ENCODE data around the gene SNUPN. TPM values are rescaled to one million over a fixed set of nuclear protein-coding genes. Genes with fewer than 3 reads are reported as not detected.

SNUPN gene
- total RNA-seq, 1 experiment from 2014 or later: 34.6 TPM

- Histone ChIP-seq H3K9me3 (ENCODE audit: low read depth, low read length, poor library complexity, severe bottlenecking) (no peaks in the 10 kb centered on the region), H3K27me3 (replicated peaks; ENCODE audit: insufficient read depth, low read depth, low read length, poor library complexity) (no peaks in the 10 kb centered on the region), H3K4me1 (ENCODE audit: insufficient read depth, low read length, poor library complexity, severe bottlenecking) (peaks cover 6% of the 10 kb centered on the region), H3K36me3 (ENCODE audit: insufficient read depth, low read length, poor library complexity, severe bottlenecking) (no peaks in the 10 kb centered on the region), H3K4me3 (ENCODE audit: low read depth, low read length, poor library complexity, severe bottlenecking) (no peak overlapping the region), H3K27ac (ENCODE audit: low read depth, low read length, poor library complexity, severe bottlenecking) (no peak overlapping the region)
- BruUV-seq (replicated peaks): no TSS peak
- ChIA-PET CTCF (no interaction called here), POLR2A (ENCODE audit: low non-redundant PET) (no interaction called here)
- intact Hi-C loops (cut with micrococcal nuclease; ENCODE audit: unreplicated experiment): loop anchor here (5.0 kb wide), 1 partner anchor 192 kb away; the partner anchor contains the start of gene SIN3A
- no peak for DNase-seq (ENCODE audit: low spot score)
- TF ChIP-seq EZH2 (IDR thresholded peaks at IDR 0.05; ENCODE audit: borderline replicate concordance, low read depth, low read length, poor library complexity, severe bottlenecking) (no peak), CTCF (conservative IDR thresholded peaks at IDR 0.05; ENCODE audit: low read depth, low read length) (no peak)
Observed at GRCh38 chr15:75644376-75644775, 18.9 kb upstream of the SNUPN start.

GRCh38 chr15:75641603-75642002, 16.1 kb upstream of the SNUPN start:
- H3K4me3 ChIP-seq (ENCODE audit: low read depth, low read length, poor library complexity, severe bottlenecking): no peak overlapping the region
- H3K36me3 ChIP-seq (ENCODE audit: insufficient read depth, low read length, poor library complexity, severe bottlenecking): peaks cover 9% of the 10 kb centered on the region
- no peaks in the 10 kb centered on the region for H3K9me3 ChIP-seq (ENCODE audit: low read depth, low read length, poor library complexity, severe bottlenecking)
- peaks cover 16% of the 10 kb centered on the region for H3K4me1 ChIP-seq (ENCODE audit: insufficient read depth, low read length, poor library complexity, severe bottlenecking)
- no peaks in the 10 kb centered on the region for H3K27me3 ChIP-seq (replicated peaks; ENCODE audit: insufficient read depth, low read depth, low read length, poor library complexity)
- DNase-seq (ENCODE audit: low spot score): no peak
- ChIA-PET POLR2A (ENCODE audit: low non-redundant PET) (no interaction called here), CTCF (interaction anchor here (0.7 to 2.8 kb wide), 2 partner anchors 107 to 274 kb away, joined by 4 to 13 read pairs; partner anchors contain the start of gene MAN2C1)
- intact Hi-C loops (cut with micrococcal nuclease; ENCODE audit: unreplicated experiment): loop anchor here (1.0 to 5.0 kb wide), 2 partner anchors 189 to 273 kb away; partner anchors contain the start of genes MAN2C1 and SIN3A
- no peak overlapping the region for H3K27ac ChIP-seq (ENCODE audit: low read depth, low read length, poor library complexity, severe bottlenecking)
- TF ChIP-seq EZH2 (IDR thresholded peaks at IDR 0.05; ENCODE audit: borderline replicate concordance, low read depth, low read length, poor library complexity, severe bottlenecking) (no peak), CTCF (conservative IDR thresholded peaks at IDR 0.05; ENCODE audit: low read depth, low read length) (no peak)
- no TSS peak for BruUV-seq (replicated peaks)

- H3K27ac ChIP-seq (ENCODE audit: low read depth, low read length, poor library complexity, severe bottlenecking): peak overlapping the region; percentile 88
- no TSS peak for BruUV-seq (replicated peaks)
- no peaks in the 10 kb centered on the region for H3K27me3 ChIP-seq (replicated peaks; ENCODE audit: insufficient read depth, low read depth, low read length, poor library complexity)
- no peaks in the 10 kb centered on the region for H3K9me3 ChIP-seq (ENCODE audit: low read depth, low read length, poor library complexity, severe bottlenecking)
- peak overlapping the region; percentile 75 for H3K4me3 ChIP-seq (ENCODE audit: low read depth, low read length, poor library complexity, severe bottlenecking)
- intact Hi-C loops (cut with micrococcal nuclease; ENCODE audit: unreplicated experiment): loop anchor here (1.0 to 5.0 kb wide), 2 partner anchors 189 to 273 kb away; partner anchors contain the start of genes MAN2C1 and SIN3A
- H3K4me1 ChIP-seq (ENCODE audit: insufficient read depth, low read length, poor library complexity, severe bottlenecking): peaks cover 15% of the 10 kb centered on the region
- TF ChIP-seq CTCF (conservative IDR thresholded peaks at IDR 0.05; ENCODE audit: low read depth, low read length) (no peak), EZH2 (IDR thresholded peaks at IDR 0.05; ENCODE audit: borderline replicate concordance, low read depth, low read length, poor library complexity, severe bottlenecking) (no peak)
- H3K36me3 ChIP-seq (ENCODE audit: insufficient read depth, low read length, poor library complexity, severe bottlenecking): peaks cover 9% of the 10 kb centered on the region
- no peak for DNase-seq (ENCODE audit: low spot score)
- POLR2A ChIA-PET (ENCODE audit: low non-redundant PET): interaction anchor here (0.7 kb wide), 1 partner anchor 26 kb away, joined by 4 read pairs; no protein-coding TSS in a partner anchor
- CTCF ChIA-PET: interaction anchor here (0.7 to 2.8 kb wide), 3 partner anchors 9 to 273 kb away, joined by 3 to 13 read pairs (median 4); partner anchors contain the start of gene MAN2C1
Observed at GRCh38 chr15:75641179-75641503, 15.6 kb upstream of the SNUPN start.

Measured in A673 (cell line).